ENCODE data around the gene C8B. TPM values are rescaled to one million over a fixed set of nuclear protein-coding genes. Genes with fewer than 3 reads are reported as not detected.

Gene C8B
- total RNA-seq, 4 donors from 2014 or later: not detected

DNA sequence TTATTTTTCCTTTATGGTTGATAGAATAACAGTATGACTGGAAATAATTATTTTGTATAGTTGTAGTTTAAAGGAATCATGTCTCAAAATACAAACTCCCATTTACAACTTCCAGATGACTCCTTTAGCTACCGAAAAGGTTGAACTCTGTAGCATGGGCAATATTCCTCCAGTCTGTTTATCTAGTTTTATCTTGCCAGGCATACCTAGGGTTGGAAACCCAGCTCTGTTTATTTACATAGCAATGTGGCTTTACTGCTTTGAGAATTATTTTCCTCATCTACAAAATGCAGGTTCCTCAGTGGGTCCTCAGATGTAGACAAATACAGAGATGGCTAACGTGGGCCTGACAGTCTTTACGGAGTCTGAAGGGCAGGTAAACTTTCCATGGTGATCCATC, 60.1 kb downstream of the C8B start:
- no peaks in the 10 kb centered on the region for H3K36me3 ChIP-seq
- TF ChIP-seq POLR2A (IDR thresholded peaks at IDR 0.05) (no peak), EP300 (IDR thresholded peaks at IDR 0.05) (no peak)
- TF ChIP-seq, protein P1, sequence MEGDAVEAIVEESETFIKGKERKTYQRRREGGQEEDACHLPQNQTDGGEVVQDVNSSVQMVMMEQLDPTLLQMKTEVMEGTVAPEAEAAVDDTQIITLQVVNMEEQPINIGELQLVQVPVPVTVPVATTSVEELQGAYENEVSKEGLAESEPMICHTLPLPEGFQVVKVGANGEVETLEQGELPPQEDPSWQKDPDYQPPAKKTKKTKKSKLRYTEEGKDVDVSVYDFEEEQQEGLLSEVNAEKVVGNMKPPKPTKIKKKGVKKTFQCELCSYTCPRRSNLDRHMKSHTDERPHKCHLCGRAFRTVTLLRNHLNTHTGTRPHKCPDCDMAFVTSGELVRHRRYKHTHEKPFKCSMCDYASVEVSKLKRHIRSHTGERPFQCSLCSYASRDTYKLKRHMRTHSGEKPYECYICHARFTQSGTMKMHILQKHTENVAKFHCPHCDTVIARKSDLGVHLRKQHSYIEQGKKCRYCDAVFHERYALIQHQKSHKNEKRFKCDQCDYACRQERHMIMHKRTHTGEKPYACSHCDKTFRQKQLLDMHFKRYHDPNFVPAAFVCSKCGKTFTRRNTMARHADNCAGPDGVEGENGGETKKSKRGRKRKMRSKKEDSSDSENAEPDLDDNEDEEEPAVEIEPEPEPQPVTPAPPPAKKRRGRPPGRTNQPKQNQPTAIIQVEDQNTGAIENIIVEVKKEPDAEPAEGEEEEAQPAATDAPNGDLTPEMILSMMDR (IDR thresholded peaks at IDR 0.05): no peak
- peaks cover 0 to 5% (median 0%) of the 10 kb centered on the region in 4 donors for H3K4me1 ChIP-seq
- no peaks in the 10 kb centered on the region for H3K27me3 ChIP-seq
- H3K27ac ChIP-seq: no peak overlapping the region
- H3K9me3 ChIP-seq: no peaks in the 10 kb centered on the region
- H3K4me3 ChIP-seq: no peak overlapping the region
- DNase-seq (ENCODE audit: low spot score in 2 of 2): no peak
- WGBS, 2 donors: 88 to 94% methylated on average over 3 of the region's 3 CpGs

GRCh38 chr1:56904663-56905397, 61.0 kb downstream of the C8B start:
- Histone ChIP-seq H3K4me1 (peaks cover 0 to 5% (median 0%) of the 10 kb centered on the region in 4 donors), H3K27ac (no peak overlapping the region), H3K9me3 (no peaks in the 10 kb centered on the region), H3K4me3 (no peak overlapping the region), H3K36me3 (no peaks in the 10 kb centered on the region), H3K27me3 (no peaks in the 10 kb centered on the region)
- no peak for TF ChIP-seq POLR2A (IDR thresholded peaks at IDR 0.05)
- TF ChIP-seq, protein P1 (IDR thresholded peaks at IDR 0.05): no peak
- no peak for TF ChIP-seq EP300 (IDR thresholded peaks at IDR 0.05)
- WGBS, 2 donors: 55 to 58% methylated on average over 2 of the region's 2 CpGs
- no peak for DNase-seq (ENCODE audit: low spot score in 2 of 2)

DNA sequence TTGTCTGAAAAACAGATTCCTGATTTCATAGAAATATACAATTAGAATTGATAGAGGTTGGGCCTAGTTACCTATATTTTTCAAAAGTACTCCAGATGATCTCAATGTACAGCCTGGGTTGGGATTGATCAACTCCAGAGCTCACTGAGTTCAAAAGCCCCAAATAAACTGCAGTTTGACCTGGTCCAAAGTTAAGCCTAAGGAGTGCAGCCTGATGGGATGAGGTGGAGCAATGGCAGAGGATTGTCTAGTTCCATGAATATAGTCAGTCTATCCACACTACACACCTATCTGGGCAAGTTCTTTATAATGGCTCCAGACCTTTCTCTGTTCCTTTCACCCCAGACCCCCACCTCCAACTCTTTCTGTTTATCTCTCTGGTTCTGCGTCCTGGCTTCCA, 62.0 kb downstream of the C8B start:
- WGBS, 2 donors: 89 to 97% methylated on average over 1 of the region's 1 CpG
- Histone ChIP-seq H3K4me1 (peaks cover 0 to 2% (median 0%) of the 10 kb centered on the region in 4 donors), H3K27me3 (no peaks in the 10 kb centered on the region), H3K4me3 (no peak overlapping the region), H3K36me3 (no peaks in the 10 kb centered on the region), H3K27ac (no peak overlapping the region), H3K9me3 (no peaks in the 10 kb centered on the region)
- no peak for DNase-seq (ENCODE audit: low spot score in 2 of 2)
- TF ChIP-seq EP300 (IDR thresholded peaks at IDR 0.05) (no peak), POLR2A (IDR thresholded peaks at IDR 0.05) (no peak)
- TF ChIP-seq, protein P1 (IDR thresholded peaks at IDR 0.05): no peak

DNA sequence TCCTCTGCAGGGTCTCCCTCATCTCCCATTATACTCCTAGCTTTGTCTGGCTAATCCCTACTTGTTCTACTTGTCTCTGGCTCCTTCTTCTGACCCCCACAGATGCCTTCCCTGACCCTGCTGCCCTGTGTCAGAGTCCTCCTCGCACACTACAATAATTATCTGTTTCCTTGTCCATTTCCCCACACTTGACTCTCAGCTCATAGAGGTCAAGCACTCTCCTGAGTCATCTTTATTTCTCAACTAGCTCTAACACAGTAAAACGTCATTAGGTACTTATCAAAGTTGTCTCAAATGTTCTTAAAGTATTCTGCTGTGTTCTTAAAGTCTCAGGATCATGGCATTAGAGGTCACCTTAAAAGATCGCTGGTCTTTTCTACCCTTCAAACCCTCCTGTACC, 64.1 kb downstream of the C8B start:
- H3K27ac ChIP-seq: no peak overlapping the region
- no peaks in the 10 kb centered on the region for H3K36me3 ChIP-seq
- H3K27me3 ChIP-seq: no peaks in the 10 kb centered on the region
- TF ChIP-seq, protein P1 (IDR thresholded peaks at IDR 0.05): no peak
- TF ChIP-seq POLR2A (IDR thresholded peaks at IDR 0.05) (no peak), EP300 (IDR thresholded peaks at IDR 0.05) (no peak)
- H3K4me3 ChIP-seq: no peak overlapping the region
- no peak for DNase-seq (ENCODE audit: low spot score in 2 of 2)
- H3K9me3 ChIP-seq: no peaks in the 10 kb centered on the region
- no peaks in the 10 kb centered on the region for H3K4me1 ChIP-seq
- WGBS, 2 donors: 42 to 44% methylated on average over 3 of the region's 3 CpGs

GRCh38 chr1:56898879-56899278, 66.9 kb downstream of the C8B start:
- H3K27me3 ChIP-seq: no peaks in the 10 kb centered on the region
- H3K27ac ChIP-seq: no peak overlapping the region
- WGBS, 2 donors: 78 to 84% methylated on average over 2 of the region's 2 CpGs
- no peak for DNase-seq (ENCODE audit: low spot score in 2 of 2)
- no peaks in the 10 kb centered on the region for H3K36me3 ChIP-seq
- H3K4me3 ChIP-seq: no peak overlapping the region
- no peaks in the 10 kb centered on the region for H3K4me1 ChIP-seq
- no peaks in the 10 kb centered on the region for H3K9me3 ChIP-seq
- no peak for TF ChIP-seq EP300 (IDR thresholded peaks at IDR 0.05)
- no peak for TF ChIP-seq POLR2A (IDR thresholded peaks at IDR 0.05)
- TF ChIP-seq, protein P1 (IDR thresholded peaks at IDR 0.05): no peak

All from tibial nerve (tissue), 4 donors.